Activated CD8-positive, alpha-beta memory T cell treated with anti-CD3 and anti-CD28 coated beads, Interleukin-2, amount 50 U/mL, for 24 hours (primary cell): ENCODE results near the gene AUTS2.

Experiments
- DNase-seq: peaks from one replicate; pipeline ENCODE4 v3.0.0-alpha.2; 2020; ENCODE audit errors: extremely low read depth

Gene AUTS2

DNA sequence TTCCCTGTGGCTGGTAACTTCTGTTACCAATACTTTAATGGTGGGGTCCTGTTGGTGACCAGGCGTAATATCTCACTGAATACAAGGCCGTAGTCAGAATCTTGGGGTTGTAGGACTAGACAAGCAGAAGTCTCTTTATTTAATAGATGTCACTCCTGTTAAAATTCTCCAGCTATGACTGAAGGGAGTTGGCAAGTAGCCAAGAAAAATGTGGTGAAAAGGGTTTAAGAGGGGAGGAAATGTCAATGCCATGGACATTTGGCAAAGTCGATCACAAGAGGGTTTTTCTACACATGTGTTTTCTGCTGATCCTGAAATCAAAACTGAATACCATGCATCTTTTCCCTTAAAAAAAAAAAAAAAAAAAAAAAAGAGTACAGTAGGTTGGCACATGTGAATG is 533.5 kb downstream of the AUTS2 start:
- no peak for DNase-seq

DNA sequence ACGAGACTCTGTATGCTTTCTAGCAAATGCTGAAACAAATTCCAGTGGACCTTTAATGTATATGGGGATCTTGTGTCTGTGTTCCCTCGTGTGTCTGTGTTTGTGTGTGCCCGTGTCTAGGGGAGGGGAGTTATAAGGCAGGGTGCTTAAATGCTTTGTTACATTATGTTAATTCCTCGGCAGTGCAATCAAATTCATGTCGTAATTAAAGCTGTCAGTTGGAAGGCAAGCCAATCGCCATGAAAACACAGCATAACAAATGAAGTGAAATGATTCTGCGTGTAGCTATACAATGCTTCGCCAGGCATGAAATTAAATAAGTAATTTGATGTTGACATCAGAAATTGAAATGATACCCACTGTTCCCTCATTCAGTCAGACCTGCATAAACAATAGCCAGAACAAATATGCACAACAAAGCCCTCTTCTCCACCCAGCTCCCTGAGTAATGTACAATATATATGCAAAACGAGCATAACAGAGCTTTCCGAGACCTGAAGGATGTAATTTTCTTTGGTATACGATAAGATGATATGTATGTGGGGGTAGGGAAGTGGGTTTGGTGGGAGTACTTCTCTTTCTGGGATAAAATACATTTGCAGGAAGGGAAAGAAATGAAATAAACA is 534.1 kb downstream of the AUTS2 start:
- no peak for DNase-seq

DNA sequence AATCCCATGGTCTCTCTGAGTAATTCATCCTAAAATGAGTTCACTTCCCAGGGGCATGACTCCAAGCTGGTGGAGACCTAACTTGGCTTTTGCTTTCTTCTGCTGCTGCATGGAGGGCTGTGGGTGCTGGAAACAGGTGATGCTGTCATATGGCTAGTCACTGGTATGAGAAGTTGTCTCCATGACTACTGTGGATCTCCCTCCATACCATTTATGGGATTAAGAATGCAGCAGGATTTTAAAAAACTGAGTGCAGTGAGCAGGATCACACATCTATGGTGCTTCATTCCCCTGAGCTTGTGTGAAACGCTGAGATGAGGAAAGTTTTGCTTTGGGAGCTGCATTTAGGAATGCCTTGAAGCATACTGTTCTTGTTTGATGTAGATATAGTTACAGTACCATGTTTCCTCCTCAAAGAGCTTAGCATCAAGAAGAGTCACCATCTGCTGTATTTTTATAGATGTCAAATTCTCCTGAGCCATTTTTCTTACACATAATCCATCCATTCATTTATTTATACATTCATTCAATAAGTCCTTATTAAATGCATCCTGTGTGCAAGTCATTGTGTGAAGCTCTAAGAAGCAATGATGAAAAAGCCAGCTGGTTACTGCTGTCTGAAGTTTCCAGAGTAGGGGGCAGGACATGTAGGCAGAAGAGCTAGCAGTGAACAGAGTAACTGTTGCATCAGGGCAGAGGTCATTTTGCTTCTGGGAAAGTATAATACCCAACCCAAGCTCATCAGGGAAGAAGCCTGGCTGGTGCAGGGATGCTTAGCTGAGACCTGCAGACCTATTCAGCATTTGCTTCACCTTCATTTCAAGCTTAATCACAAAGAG is 534.8 kb downstream of the AUTS2 start:
- DNase-seq: no peak

DNA sequence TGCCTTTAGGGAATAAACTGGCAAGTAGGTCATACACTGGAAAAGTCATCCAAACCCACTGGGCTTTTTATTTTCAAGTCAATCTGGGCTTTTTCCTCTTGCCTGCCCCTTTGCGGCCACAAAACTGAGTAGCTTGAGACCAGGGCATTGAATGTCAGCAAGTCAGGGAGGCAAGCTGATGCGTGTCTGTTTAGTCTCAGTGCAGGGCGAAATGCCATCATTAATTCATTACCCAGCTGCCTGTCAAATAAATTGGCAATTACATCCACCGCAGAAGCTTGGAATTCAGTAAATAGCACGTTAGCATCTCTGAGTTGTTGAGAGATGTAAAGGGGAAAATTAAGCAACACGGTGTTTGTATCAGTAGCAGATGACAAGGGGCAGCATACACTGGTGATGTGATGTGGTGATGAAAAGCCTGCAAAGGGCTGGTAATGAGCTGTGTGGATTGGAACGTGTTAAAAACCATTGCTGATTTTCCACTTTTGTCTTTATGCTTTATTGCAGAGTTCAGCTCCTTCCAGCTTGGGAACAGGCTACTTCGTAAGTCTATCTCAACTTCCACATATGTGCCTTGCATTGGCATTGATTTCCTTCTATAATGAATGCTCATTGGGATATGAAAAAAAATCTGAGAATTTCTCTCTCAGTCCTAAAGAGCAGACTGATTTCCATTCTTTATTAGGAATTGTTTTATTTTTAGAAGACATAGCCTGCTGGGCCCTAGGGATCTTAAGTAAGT is 535.9 kb downstream of the AUTS2 start:
- no peak for DNase-seq

DNA sequence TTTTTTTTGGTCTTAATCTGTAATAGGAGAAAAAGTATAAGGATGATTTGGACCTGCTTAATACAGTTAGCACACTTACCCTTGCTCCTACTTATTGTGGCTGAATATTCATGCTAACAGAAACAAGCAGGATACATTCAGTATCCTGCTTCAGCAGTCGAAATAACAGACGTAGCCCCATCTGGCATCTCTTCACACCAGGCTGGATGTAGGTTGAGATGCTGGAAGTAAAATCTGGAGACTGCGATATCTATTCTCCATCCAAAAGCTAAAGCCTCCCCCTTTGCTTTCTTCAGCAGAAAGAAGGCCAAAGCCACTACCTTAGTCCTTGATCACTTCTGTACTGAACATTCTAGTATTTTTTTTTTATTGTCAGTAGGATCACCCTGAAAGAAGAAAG is 537.4 kb downstream of the AUTS2 start:
- DNase-seq: no peak

DNA sequence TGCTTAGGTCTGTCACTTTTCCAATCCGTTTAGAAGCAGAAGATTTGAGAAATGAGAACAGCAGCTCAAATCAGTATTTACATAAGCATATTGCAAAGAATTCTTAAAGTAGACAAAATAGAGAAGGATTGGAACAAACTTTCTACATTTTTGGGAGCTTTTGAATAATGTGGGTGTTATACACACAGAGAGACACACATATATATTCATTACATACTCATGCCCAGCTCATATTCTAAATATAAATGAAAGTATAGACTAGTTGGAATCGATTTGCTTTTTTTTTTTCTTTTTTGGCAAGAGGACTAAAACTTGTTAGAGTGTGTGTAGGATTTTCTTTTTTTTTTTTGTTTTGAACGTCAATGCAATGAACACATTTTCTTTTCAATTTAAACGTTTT is 538.9 kb downstream of the AUTS2 start:
- DNase-seq: no peak

DNA sequence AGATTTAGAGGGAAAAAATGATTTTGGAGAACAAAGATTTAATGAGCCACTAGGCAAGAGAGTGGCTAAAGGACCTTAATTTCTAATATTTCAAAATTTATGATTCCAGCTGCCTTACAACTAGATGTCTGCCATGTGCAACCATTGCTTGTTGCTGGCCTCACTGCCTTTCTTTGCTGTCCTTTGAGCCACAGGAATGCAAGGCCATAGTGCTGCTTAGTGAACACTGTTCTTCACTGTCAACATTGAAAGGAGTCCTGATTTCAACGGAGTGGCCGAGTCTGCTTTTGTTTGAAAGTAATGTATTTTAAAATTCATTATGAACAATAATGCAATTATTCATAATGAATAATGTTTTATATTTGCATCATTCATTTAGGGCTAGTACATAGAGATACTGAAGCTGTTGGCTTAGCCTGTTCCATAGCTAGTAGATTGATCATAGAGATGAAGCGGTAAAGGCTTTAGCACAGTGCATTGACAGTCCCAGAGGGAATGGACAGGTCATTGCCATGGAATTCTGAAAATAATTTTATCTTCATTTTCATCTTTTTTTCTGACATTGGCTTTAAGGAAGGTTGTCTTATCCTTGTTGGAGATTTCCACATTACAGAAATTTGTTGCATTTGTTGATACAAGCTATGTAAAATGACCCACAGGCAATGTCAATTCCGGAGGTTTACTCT is 544.1 kb downstream of the AUTS2 start:
- DNase-seq: no peak

DNA sequence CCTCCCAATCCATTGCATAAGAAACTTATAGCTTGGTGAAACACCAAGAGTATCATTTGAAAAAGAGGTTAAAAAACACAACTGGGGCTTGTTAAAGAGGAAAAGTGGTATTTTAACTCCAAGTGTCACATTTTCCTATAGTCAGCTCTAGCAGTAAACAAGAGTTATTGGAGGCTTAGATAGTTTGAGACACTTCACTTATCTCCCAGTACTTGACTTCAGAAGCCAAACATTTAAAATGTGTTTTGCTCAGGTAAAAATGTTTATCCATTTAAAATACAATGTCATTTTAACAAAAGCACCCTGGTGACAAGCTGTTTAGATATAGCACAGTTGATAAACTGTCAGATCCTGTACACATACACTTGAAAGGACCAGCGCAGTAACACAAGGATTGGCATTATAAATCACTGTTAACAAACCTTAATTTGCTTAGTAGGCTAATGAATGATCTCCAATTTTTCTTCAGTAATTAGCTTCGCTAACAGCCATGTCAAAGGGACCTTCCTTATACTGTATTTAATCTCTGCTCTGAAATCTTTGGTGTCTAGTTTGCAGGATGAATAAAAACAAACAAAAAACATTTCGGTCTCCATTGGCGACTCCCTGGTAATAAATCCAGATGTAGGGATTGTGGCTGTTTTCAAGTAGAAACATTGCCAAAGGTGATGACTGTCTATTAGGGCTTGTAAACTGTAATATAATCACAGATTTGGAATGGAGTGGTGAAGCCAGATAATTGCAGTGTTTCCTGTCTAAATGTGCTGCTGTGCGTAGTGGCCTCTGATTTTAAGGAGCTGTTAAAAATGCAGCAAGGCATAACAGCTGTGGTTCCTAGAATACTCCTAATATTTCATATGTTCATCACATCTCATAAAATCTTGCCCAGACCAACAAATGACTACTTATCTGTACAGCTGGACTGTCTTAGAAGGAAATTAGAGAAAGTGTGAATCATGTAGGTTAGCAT is 545.1 kb downstream of the AUTS2 start:
- no peak for DNase-seq

DNA sequence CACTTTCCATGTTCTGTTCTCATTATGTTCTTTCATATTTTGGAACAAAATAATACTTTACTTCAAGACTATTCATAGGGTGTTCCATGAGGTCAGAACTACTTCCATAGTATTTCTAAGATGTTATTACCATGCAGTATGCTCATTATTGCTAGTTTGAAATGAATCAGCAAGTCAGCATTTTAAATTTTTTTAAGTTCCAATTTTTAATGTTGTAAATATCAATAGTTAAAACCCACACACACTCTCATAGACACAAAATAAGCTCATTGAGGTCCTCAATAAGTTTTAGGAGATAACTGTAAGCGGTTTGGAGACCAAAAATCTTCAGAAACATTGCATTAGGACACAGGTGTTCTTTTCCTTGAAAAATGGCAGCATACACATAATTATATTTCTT is 550.7 kb downstream of the AUTS2 start:
- no peak for DNase-seq

DNA sequence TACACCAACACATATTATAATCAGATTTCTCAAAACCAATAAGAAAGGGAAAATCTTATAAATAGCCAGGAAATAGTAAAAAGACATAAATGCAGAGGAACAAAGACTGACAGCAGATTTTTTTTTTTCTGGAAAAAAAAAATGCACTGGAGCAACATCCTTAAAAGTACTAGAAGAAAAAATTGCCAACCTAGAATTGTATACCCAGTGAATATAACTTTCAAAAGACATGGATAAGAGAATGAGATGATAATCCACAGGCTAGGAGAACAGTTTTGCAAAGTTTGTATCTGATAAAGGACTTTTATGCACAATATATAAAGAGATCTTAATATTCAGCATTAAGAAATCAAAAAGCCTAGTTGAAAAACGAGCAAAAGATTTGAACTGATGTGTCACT is 554.0 kb downstream of the AUTS2 start:
- no peak for DNase-seq

DNA sequence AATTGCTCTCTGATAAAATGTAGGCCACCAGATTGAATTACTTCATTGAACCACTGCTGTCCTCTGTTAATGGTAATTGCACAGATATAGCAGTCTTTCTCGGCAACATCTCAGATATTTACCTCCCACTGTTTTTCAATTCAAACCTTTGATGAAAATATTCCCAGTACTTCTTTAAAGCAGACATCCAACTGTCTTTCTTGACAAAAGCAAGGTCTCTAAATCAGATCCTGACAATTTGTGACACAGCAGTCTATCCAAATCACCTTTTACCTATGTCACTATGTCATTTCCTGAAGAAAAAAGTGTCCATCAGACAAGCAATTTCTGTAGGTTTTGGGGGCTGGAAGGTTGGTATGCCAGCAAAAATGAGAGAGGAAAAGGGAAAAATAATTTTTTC is 555.7 kb downstream of the AUTS2 start:
- DNase-seq: no peak

DNA sequence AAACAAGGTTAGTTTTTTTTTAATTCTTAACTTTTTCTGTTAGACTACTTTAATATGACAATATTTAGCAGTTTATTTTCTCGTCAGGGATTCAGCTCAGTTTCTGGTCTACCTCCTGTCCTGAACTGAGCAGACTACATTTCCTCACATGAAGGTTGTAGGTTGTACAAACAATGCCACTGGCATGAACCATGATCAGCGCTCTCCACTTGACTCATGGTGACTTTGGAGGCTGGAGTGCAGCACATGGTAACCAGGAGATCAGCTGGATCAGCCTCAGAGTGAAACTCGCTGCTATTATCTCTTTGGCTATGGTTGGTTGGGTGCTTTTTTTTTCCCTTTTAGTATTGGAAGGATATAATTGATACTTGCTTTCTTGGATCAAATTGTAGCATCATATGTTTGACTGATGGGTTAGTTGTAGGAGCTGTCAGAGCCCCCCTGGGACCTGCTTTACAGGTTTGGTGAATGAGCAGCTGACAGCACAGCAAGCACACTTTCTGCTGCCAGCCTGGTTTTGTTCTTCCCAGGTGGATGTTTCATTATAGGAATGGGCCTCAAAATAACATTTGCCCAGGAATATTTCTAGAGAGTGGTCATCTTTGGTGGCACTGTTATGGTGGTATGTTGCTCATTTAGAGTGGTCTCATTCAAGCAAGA is 556.4 kb downstream of the AUTS2 start:
- no peak for DNase-seq

DNA sequence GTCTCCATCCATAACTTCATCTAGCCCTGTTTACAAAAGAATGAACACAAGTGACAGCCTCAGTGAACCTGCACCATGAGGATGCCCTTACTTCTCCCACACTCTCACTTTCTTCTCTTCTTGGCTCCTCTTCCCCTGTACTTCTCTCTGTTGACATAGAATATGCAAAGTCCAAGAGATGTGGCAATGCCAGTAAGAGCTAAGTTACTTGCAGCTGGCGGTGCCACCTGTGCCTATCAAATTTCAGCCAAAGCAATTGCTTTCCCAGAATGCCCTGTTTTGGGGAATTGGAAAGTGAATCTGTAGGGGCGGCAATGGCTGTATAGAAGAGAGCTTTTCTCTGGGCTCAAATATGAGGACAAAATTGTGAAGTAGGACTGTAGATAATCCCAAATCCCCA is 557.8 kb downstream of the AUTS2 start:
- DNase-seq: no peak

DNA sequence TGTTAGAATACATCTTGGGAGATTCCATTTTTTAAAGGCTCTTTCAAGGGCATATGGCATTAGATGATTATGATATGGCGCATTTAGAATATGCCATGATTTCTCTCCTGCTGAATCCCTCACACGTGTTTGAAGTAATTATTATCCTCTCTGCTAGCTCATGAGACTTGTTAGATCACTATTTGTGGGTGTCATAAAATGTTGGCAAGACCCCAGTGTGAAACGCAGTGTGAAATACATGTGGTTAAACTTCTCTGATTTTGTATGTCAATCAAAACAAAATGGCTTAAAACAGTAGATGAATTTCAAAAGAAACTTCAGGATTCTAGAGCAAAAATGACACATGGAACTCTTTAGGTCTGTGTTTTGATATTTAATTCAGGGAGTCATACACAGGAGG is 560.8 kb downstream of the AUTS2 start:
- DNase-seq: no peak

DNA sequence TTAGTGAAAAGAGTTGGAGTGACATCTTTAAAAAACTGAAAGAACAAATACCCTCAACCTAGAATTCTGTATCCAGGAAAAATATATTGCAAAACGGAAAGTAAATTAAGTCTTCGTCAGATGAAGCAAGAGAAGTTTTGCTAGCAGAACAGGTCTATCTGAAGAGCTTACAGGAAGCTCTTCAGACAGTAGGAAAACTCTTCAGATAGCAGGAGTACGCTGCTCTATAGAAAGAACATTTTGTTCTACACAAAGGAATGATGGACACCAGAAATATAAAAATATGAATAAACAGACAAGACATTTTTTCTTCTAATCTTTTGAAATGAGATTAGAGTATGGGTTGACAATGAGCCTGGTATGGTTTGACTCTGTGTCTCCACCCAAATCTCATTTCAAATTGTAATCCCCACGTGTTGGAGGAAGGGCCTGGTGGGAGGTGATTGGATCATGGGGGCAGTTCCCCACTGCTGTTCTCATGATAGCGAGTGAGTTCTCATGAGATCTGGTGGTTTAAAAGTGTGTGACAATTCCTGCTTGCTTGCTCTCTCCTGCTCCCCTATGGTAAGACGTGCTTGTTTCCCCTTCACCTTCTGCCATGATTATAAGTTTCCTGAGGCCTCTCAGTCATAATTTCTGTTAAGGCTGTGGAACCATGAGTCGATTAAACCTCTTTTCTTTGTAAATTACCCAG is 567.3 kb downstream of the AUTS2 start:
- no peak for DNase-seq

DNA sequence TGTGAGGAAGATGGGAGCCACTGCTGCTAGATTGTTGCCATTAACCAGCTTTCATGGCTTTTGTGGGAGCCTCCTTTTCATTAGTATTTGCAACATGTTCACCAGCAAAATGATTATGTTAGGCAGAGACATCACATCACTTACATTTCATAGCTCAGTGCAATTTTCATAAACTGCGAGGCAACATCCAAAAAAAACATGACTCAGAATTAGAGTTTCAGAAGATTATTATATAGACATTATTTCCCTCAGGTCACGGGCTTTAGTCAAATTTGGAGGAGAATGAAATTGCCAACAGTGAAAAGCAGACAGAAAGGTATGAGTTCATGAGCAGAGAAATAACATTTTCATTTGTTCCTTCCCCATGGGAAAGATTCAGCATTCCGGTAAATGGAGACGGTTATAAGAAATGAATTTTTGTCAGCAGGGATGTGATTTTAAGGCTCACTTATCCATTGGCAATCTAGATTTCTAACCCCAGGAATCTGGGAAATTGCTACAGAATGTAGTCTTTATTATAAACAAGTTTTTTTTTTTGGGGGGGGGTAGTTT is 573.2 kb downstream of the AUTS2 start:
- DNase-seq: no peak

DNA sequence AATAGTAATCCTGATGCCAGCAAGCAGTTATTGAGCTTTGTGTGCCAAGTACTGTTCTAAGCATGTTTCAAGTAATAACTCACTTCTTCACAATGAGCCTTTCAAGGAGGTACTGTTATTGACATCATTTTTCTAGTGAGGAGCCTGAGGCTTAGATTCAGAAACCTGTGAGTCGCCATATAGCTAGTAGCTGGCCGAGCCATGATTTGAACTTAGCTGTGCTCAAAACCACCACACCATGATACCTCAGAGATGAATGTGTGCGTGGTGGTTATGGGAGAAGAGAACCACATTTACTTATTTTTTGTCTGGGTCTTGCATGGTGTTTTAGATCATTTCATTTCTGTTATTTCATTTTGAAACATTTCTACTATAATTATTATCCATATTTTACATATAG is 578.9 kb downstream of the AUTS2 start:
- no peak for DNase-seq

DNA sequence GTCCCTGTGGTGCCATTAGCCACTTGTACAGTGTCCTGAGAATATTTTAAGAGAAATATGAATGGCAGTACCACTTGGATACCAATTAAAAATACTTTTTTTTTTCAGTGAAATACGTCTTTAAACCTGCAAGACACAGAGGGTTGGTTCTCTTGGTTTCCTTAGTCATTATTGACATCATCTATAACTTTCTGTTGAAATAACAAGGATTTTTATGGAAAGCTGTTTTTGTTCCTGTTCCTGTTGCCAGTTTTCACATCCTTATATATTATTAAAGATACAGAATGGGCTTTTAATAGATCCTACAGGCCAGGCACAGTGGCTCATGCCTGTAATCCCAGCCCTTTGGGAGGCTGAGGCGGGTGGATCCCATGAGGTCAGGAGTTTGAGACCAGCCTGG is 579.9 kb downstream of the AUTS2 start:
- no peak for DNase-seq

DNA sequence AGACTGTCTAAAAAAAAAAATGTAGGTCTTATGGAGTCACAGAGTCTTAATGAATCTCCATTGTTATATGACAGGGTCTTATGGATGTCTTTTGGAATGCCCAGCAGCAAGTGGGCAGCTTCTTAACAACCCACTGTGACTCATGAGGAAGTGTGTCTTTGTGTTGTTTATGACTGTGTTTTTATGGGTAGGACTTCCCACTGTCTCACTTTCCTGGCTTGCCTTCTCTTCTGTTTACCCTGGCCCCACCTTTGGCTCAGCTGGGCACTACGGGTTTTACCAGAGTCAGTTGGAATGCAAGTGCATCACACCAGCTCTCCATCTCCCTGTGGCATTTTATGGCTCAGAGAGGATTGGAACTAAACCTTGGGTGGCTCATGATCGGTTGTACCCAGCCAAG is 580.5 kb downstream of the AUTS2 start:
- DNase-seq: no peak

DNA sequence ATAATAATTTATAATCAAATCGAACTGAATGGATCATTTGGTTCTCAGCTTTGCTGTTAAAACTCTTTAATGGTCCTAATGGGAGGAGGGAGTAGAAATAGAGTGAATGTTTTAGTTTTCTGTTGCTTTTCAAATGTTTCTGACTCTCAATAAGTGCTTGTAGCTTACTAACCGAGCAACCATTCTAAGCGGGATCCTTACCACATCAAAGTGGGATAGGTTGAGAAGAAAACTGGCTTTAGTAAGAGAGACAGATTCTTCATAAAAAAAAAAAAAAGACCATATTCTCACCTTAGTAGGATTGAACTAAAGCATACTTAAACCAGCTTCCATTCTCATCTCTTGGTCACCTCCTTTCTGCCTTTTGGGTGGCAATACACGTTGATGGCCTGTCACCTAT is 584.2 kb downstream of the AUTS2 start:
- DNase-seq: no peak
